ENCODE data around the gene COMP.

DNA sequence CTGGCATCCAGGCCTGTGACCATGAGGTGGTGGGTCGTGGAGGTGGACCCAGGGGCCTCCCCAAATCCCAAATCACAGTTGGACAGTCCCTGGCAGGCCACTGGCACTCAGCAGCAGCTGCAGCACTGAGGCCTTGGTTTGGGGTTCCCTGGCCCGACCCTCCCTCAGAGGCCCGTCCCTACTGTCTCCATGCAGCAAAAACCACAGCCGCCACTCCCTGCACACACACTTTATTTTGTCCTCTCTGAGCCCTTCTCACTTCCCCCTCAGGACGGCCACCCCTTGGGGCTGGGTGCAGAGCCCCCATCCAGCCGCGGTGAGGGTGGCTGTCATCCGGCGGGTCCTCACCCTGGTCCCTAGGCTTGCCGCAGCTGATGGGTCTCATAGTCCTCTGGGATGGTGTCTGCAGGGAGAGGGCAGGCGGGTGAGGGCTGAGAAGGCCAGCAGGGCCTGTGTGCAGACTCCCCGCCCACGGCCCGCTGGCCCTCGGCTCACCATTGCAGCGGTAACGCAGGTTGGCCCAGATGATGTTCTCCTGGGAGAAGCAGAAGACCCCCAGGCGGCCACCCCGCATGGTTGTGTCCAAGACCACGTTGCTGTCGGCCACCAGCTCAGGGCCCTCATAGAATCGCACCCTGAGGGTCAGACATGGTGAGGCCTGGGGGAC is 8.4 kb downstream of the COMP start:
- TF ChIP-seq, protein P1, sequence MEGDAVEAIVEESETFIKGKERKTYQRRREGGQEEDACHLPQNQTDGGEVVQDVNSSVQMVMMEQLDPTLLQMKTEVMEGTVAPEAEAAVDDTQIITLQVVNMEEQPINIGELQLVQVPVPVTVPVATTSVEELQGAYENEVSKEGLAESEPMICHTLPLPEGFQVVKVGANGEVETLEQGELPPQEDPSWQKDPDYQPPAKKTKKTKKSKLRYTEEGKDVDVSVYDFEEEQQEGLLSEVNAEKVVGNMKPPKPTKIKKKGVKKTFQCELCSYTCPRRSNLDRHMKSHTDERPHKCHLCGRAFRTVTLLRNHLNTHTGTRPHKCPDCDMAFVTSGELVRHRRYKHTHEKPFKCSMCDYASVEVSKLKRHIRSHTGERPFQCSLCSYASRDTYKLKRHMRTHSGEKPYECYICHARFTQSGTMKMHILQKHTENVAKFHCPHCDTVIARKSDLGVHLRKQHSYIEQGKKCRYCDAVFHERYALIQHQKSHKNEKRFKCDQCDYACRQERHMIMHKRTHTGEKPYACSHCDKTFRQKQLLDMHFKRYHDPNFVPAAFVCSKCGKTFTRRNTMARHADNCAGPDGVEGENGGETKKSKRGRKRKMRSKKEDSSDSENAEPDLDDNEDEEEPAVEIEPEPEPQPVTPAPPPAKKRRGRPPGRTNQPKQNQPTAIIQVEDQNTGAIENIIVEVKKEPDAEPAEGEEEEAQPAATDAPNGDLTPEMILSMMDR (IDR thresholded peaks at IDR 0.05): no peak
- no peak for TF ChIP-seq POLR2A (IDR thresholded peaks at IDR 0.05)
